Activated CD8-positive, alpha-beta T cell treated with anti-CD3 and anti-CD28 coated beads for 36 hours (primary cell): Measurements from ENCODE around the gene COMMD3. TPM values are rescaled to one million over a fixed set of nuclear protein-coding genes. Genes with fewer than 3 reads are reported as not detected.

Source experiments
- ATAC-seq: fragments of 200-7000 bp; cut with Tn5 transposase; one replicate; pipeline ENCODE4 v1.10.0; 2021; ENCODE audit warnings: mild to moderate bottlenecking, moderate library complexity
- CTCF ChIA-PET: fragments of 350-600 bp; sonication (Branson Sonifier 250); formaldehyde crosslinking; loops from one replicate; lab custom pipeline; 2021; ENCODE audit warnings: antibody characterized with exemption; lab: Charles Lee
- POLR2A ChIA-PET: fragments of 350-600 bp; sonication (Branson Sonifier 250); formaldehyde crosslinking; loops from one replicate; lab custom pipeline; 2021; ENCODE audit warnings: antibody characterized with exemption; lab: Charles Lee
- DNase-seq: peaks from one replicate; pipeline ENCODE4 v3.0.0-alpha.2; 2020
- H3K27ac Mint-ChIP-seq: one replicate; pipeline ENCODE4 v1.8.0; 2021; ENCODE audit warnings: mild to moderate bottlenecking, mixed read lengths
- H3K27me3 Mint-ChIP-seq: one replicate; pipeline ENCODE4 v1.8.0; 2021; ENCODE audit warnings: mixed read lengths
- H3K36me3 Mint-ChIP-seq: one replicate; pipeline ENCODE4 v1.8.0; 2021; ENCODE audit warnings: low read depth, mixed read lengths
- H3K4me1 Mint-ChIP-seq: one replicate; pipeline ENCODE4 v1.8.0; 2021; ENCODE audit warnings: low read depth, mixed read lengths
- H3K4me3 Mint-ChIP-seq: one replicate; pipeline ENCODE4 v1.8.0; 2021; ENCODE audit warnings: mild to moderate bottlenecking, moderate library complexity, mixed read lengths
- H3K9me3 Mint-ChIP-seq: one replicate; pipeline ENCODE4 v1.8.0; 2021; ENCODE audit warnings: mixed read lengths
- CTCF ChIP-seq: fragments of 200-600 bp; IDR thresholded peaks from one replicate; pipeline ENCODE4 v1.8.0; 2022; ENCODE audit warnings: antibody characterized with exemption, mild to moderate bottlenecking
- intact Hi-C: fragments of 100-400 bp; cut with micrococcal nuclease; formaldehyde crosslinking; loops from one replicate; pipeline ENCODE4 v1.10.0; 2022
- total RNA-seq, 2 experiments: library from RNA; stranded (reverse); gene quantifications; one replicate each; pipeline ENCODE4 v1.2.3, GENCODE V29; 2021

The COMMD3 gene
- total RNA-seq, 2 experiments from 2014 or later = 64.7 to 68.7 TPM

GRCh38 chr10:22342421-22342820, 26.2 kb downstream of the COMMD3 start:
- H3K36me3 Mint-ChIP-seq = peaks cover 6% of the 10 kb centered on the region
- POLR2A ChIA-PET = no interaction called here
- H3K9me3 Mint-ChIP-seq = peaks cover 8% of the 10 kb centered on the region
- CTCF ChIA-PET = no interaction called here
- H3K27me3 Mint-ChIP-seq = peaks cover 67% of the 10 kb centered on the region
- intact Hi-C loops = loop anchor here (10.0 kb wide), 1 partner anchor 642 kb away; no protein-coding TSS in a partner anchor
- TF ChIP-seq CTCF = no peak
- no peak overlapping the region for H3K4me3 Mint-ChIP-seq
- H3K27ac Mint-ChIP-seq = no peak overlapping the region
- H3K4me1 Mint-ChIP-seq = peaks cover 20% of the 10 kb centered on the region
- no peak for ATAC-seq
- DNase-seq = no peak

- Mint-ChIP-seq H3K9me3 (peaks cover 8% of the 10 kb centered on the region), H3K4me1 (peaks cover 20% of the 10 kb centered on the region), H3K27ac (no peak overlapping the region), H3K4me3 (no peak overlapping the region), H3K27me3 (peaks cover 58% of the 10 kb centered on the region), H3K36me3 (peaks cover 6% of the 10 kb centered on the region)
- intact Hi-C loops = loop anchor here (10.0 kb wide), 1 partner anchor 641 kb away; no protein-coding TSS in a partner anchor
- ChIA-PET POLR2A (interaction anchor here (1.1 to 2.7 kb wide), 2 partner anchors 19 to 114 kb away, joined by 3 to 6 read pairs; no protein-coding TSS in a partner anchor), CTCF (interaction anchor here (0.7 kb wide), 1 partner anchor 42 kb away, joined by 3 read pairs; no protein-coding TSS in a partner anchor)
- TF ChIP-seq CTCF = no peak
- ATAC-seq = no peak
- DNase-seq = no peak
These were observed 27.5 kb downstream of the COMMD3 start for GRCh38 chr10:22343731-22344130.

- DNase-seq (no peak), ATAC-seq (no peak)
- Mint-ChIP-seq H3K9me3 (peaks cover 8% of the 10 kb centered on the region), H3K36me3 (peaks cover 6% of the 10 kb centered on the region), H3K27ac (no peak overlapping the region), H3K4me1 (peaks cover 18% of the 10 kb centered on the region), H3K27me3 (peaks cover 54% of the 10 kb centered on the region), H3K4me3 (peak overlapping the region; percentile 56)
- intact Hi-C loops = loop anchor here (10.0 kb wide), 1 partner anchor 641 kb away; no protein-coding TSS in a partner anchor
- CTCF ChIA-PET = no interaction called here
- no peak for TF ChIP-seq CTCF
- POLR2A ChIA-PET = interaction anchor here (0.6 to 2.7 kb wide), 4 partner anchors 20 to 130 kb away, joined by 3 to 6 read pairs (median 4); no protein-coding TSS in a partner anchor
These were observed 28.1 kb downstream of the COMMD3 start for GRCh38 chr10:22344249-22344648.

GRCh38 chr10:22344781-22345300, 28.7 kb downstream of the COMMD3 start:
- ChIA-PET POLR2A (interaction anchor here (0.6 to 2.7 kb wide), 5 partner anchors 11 to 130 kb away, joined by 3 to 6 read pairs (median 4); no protein-coding TSS in a partner anchor), CTCF (interaction anchor here (0.8 to 0.9 kb wide), 3 partner anchors 23 to 84 kb away, joined by 3 read pairs; no protein-coding TSS in a partner anchor)
- DNase-seq (no peak), ATAC-seq (no peak)
- Mint-ChIP-seq H3K4me3 (peak overlapping the region; percentile 56), H3K4me1 (peaks cover 18% of the 10 kb centered on the region), H3K27ac (no peak overlapping the region), H3K27me3 (peaks cover 51% of the 10 kb centered on the region), H3K36me3 (peaks cover 6% of the 10 kb centered on the region), H3K9me3 (peaks cover 8% of the 10 kb centered on the region)
- no peak for TF ChIP-seq CTCF
- intact Hi-C loops = loop anchor here (10.0 kb wide), 1 partner anchor 640 kb away; no protein-coding TSS in a partner anchor
